ENCODE results near the gene LMBRD2. TPM values are rescaled to one million over a fixed set of nuclear protein-coding genes. Genes with fewer than 3 reads are reported as not detected.

The LMBRD2 gene
- total RNA-seq, 1 donor, result 22.1 TPM

GRCh38 chr5:36181774-36182173, 30.1 kb upstream of the LMBRD2 start:
- DNase-seq (ENCODE audit: low read depth), result no peak
- H3K4me3 ChIP-seq (ENCODE audit: low read depth, low read length), result no peak overlapping the region
- TF ChIP-seq CTCF (IDR thresholded peaks at IDR 0.05; ENCODE audit: insufficient read depth, low read length), result no peak

- no peak overlapping the region for H3K4me3 ChIP-seq (ENCODE audit: low read depth, low read length)
- TF ChIP-seq CTCF (IDR thresholded peaks at IDR 0.05; ENCODE audit: insufficient read depth, low read length), result no peak
- DNase-seq (ENCODE audit: low read depth), result no peak
Measured at GRCh38 chr5:36180556-36181350, 29.1 kb upstream of the LMBRD2 start.

GRCh38 chr5:36179950-36180349, 28.3 kb upstream of the LMBRD2 start:
- DNase-seq (ENCODE audit: low read depth), result no peak
- TF ChIP-seq CTCF (IDR thresholded peaks at IDR 0.05; ENCODE audit: insufficient read depth, low read length), result no peak
- H3K4me3 ChIP-seq (ENCODE audit: low read depth, low read length), result no peak overlapping the region

- H3K4me3 ChIP-seq (ENCODE audit: low read depth, low read length), result no peak overlapping the region
- no peak for DNase-seq (ENCODE audit: low read depth)
- TF ChIP-seq CTCF (IDR thresholded peaks at IDR 0.05; ENCODE audit: insufficient read depth, low read length), result no peak
Measured at GRCh38 chr5:36178524-36178890, 26.8 kb upstream of the LMBRD2 start.

- no peak overlapping the region for H3K4me3 ChIP-seq (ENCODE audit: low read depth, low read length)
- peak; percentile 79 for DNase-seq (ENCODE audit: low read depth)
- peak; percentile 65 for TF ChIP-seq CTCF (IDR thresholded peaks at IDR 0.05; ENCODE audit: insufficient read depth, low read length)
Measured at GRCh38 chr5:36177715-36178523, 26.2 kb upstream of the LMBRD2 start.

GRCh38 chr5:36177154-36177553, 25.5 kb upstream of the LMBRD2 start:
- no peak for DNase-seq (ENCODE audit: low read depth)
- no peak for TF ChIP-seq CTCF (IDR thresholded peaks at IDR 0.05; ENCODE audit: insufficient read depth, low read length)
- H3K4me3 ChIP-seq (ENCODE audit: low read depth, low read length), result no peak overlapping the region

All from fibroblast of the aortic adventitia (primary cell).